Smooth muscle cell of the coronary artery (primary cell): ENCODE measurements around the gene C3orf33. TPM values are rescaled to one million over a fixed set of nuclear protein-coding genes. Genes with fewer than 3 reads are reported as not detected.

ENCODE experiments used
- total RNA-seq: library from RNA; depleted of rRNA; stranded (reverse); fragments of >200 nt; gene quantifications from 2 replicates; pipeline ENCODE4 v1.2.3, GENCODE V29; 2014; ENCODE audit warnings: low replicate concordance

The C3orf33 gene, protein sequence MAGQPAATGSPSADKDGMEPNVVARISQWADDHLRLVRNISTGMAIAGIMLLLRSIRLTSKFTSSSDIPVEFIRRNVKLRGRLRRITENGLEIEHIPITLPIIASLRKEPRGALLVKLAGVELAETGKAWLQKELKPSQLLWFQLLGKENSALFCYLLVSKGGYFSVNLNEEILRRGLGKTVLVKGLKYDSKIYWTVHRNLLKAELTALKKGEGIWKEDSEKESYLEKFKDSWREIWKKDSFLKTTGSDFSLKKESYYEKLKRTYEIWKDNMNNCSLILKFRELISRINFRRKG
- 0.23 and 1.7 TPM in 2 replicates for total RNA-seq

DNA sequence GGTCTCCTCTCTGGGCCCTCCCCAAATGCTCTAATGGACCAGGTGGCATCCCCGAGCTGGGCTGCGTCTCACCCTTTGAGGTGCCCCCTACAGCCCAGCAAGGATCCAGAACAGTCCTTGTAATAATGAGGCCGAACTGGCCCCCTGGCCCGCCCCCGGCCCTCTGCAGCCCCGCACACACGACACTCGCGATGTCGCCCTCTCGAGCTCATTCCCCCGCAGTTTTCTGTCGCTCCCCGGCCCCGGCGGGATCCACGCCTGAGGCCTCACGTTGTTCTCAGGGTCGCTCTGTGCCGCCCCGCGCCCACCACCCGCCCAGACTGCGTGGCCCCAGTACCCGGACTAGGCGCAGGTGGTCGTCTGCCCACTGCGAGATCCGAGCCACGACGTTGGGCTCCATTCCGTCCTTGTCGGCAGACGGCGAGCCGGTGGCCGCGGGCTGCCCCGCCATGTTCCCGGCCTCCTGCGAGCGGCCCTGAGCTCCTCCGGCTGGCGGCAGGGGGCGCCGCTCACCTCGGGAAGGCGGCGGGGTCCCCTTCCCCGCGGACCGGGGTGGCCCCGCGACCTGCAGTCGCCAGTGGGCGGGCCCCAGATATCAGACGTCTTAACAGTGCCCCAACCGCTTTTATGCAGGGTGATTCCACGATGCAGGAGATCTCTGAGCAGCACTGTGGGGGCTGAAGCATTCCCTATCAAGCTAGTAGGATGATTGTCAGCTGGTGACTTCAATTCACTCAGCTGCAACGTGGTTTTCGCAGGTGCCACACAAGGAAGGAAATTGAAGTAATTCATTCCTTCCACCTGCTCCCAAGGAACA lies at the start of gene C3orf33:
TSS of gene C3orf33 (minus strand) at position 477 of the 817 bp plus-strand sequence. CDS start at position 451, 26 bp downstream.

DNA sequence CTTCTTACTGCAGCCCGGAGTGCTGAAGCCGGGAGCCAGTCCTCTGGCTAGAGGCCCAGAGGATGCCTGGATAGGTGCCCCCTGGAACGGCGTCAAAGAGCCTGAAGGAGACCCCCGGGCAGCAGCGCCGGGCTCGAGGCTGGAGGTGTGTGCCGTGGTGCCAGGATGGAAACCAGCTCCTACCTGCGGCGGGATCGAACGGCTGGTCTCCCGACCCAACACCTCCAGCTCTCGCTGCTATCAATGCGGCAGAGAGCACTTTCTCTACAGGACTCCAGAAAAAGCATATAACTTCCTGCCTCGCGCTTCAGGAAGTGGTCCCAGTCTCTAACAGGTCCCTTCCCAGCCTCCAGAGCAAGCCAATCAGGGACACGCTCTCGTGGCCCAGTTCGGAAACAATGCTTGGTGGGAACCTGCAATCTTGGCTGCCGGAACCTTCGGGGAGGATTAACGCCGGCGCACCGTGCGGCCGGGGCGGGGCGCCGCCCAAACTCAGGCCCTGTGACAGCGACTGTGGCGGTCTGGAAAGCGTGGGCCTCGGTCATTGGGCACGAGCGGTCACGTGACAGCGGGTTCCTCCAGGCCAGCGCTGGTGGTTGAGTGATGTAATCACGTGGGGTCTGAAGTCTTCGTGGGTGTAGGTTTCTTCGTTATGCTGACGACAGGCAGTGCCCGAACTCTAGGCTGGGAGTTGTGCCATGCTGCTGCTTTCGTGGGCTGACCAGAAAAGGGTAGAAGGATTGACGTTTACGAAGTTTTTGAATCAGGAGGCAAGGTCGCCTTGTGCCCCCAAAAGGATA lies 48.3 kb upstream of the C3orf33 start, which contains the start of gene SLC33A1:
TSS of gene SLC33A1 (minus strand) at position 287 of the 800 bp plus-strand sequence. CDS start 430 bp downstream, outside the sequence.

DNA sequence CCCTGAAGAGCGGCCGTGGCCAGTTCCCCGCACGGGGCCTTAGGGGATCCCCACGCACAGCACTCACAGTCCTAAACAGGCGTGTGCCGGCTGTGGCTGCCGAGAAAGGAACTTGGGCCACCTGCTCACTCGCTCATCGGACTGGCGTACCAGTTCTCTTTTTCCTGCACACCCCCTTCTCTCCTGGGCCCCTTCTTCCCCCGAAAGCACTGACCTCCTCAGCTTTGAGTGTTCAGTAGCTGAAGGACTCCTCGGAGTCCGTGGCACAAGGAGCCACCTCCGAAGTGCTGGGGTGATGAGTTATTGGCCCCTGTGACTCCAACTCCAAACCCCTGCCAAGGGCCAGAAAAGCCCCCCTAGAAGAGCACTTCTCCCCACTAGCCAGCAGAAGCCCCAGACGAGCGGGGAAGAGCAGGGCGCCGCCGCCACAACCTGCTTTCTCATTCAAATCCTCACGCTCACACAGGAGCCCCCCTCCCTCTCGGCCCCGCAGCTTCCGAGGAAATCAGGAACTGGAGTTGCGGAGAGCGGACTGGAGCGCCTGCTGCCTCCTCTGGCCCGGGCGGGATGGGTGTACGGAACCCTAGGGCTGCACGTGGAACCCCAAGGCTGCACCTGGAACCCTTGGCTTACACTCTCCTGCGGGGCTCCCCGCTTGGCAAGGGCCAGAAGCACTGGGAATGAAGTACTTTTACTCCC lies 61.3 kb downstream of the C3orf33 start, which contains the start of gene PLCH1:
TSS of gene PLCH1 (minus strand) at position 446 of the 699 bp plus-strand sequence. CDS start 40,847 bp downstream, outside the sequence.

Other genes with a start within 250 kb of the C3orf33 start
- under 0.01 TPM in 1 of 2 replicates, not detected in the other for gene PLCH1, start 61.2 kb downstream of the C3orf33 start, total RNA-seq
- 24.9 and 25.3 TPM in 2 replicates for gene SLC33A1, start 48.1 kb upstream of the C3orf33 start, total RNA-seq
- gene GMPS, start 64.4 kb upstream of the C3orf33 start, total RNA-seq: 16.9 and 27.8 TPM in 2 replicates